Caco-2 (cell line): ENCODE measurements around the gene MC1R. TPM values are rescaled to one million over a fixed set of nuclear protein-coding genes. Genes with fewer than 3 reads are reported as not detected.
"Not testable (repeated sequence)": the region's sequence is repeated elsewhere in the genome, so short reads cannot be mapped to it uniquely, and the experiment has no call there.

ENCODE experiments used
- BruUV-seq: library from RNA; stranded (reverse); fragments of 400-500 nt; replicated peaks from 2 replicates; lab custom pipeline; 2021; lab: Mats Ljungman, UMichigan
- CTCF ChIA-PET: fragments of 300-600 bp; sonication (Branson Sonifier 250); formaldehyde crosslinking; loops from one replicate; lab custom pipeline; 2022; ENCODE audit warnings: antibody characterized with exemption; lab: Charles Lee
- POLR2A ChIA-PET: fragments of 300-600 bp; sonication (Branson Sonifier 250); formaldehyde crosslinking; loops from one replicate; lab custom pipeline; 2022; ENCODE audit warnings: antibody characterized with exemption; lab: Charles Lee
- DNase-seq, 2 experiments: peaks; one replicate each; pipeline versions ENCODE4 v3.0.0 to v3.0.0-alpha.2; 2020 to 2022
- H3K27me3 ChIP-seq: replicated peaks from 2 replicates; pipeline ENCODE4 v1.6.0; 2011; ENCODE audit warnings: low read length; ENCODE audit not compliant: control insufficient read depth, insufficient read depth
- H3K36me3 ChIP-seq: 2 replicates; pipeline ENCODE4 v1.5.1; 2011; ENCODE audit warnings: low read length; ENCODE audit not compliant: control insufficient read depth, insufficient read depth
- H3K4me1 ChIP-seq: fragments of 250-450 bp; sonication (Bioruptor Pico); 2 replicates; pipeline ENCODE4 v1.5.1; 2020; ENCODE audit warnings: mild to moderate bottlenecking
- H3K4me3 ChIP-seq: 2 replicates; pipeline ENCODE4 v1.5.1; 2011; ENCODE audit warnings: low read depth, mild to moderate bottlenecking, control low read depth, low read length
- H3K9me3 ChIP-seq: fragments of 250-450 bp; sonication (Bioruptor Pico); 2 replicates; pipeline ENCODE4 v1.5.1; 2020; ENCODE audit warnings: mild to moderate bottlenecking, moderate library complexity
- H3K27ac Mint-ChIP-seq: one replicate; pipeline ENCODE4 v1.8.0; 2022; ENCODE audit warnings: mixed read lengths; ENCODE audit not compliant: unreplicated experiment
- H3K27me3 Mint-ChIP-seq: one replicate; pipeline ENCODE4 v1.8.0; 2022; ENCODE audit warnings: mixed read lengths; ENCODE audit not compliant: insufficient read depth, unreplicated experiment
- H3K36me3 Mint-ChIP-seq: one replicate; pipeline ENCODE4 v1.8.0; 2022; ENCODE audit warnings: mild to moderate bottlenecking, mixed read lengths; ENCODE audit not compliant: insufficient read depth, unreplicated experiment
- H3K4me1 Mint-ChIP-seq: one replicate; pipeline ENCODE4 v1.8.0; 2022; ENCODE audit warnings: low read depth, mixed read lengths; ENCODE audit not compliant: unreplicated experiment
- H3K4me3 Mint-ChIP-seq: one replicate; pipeline ENCODE4 v1.8.0; 2022; ENCODE audit warnings: mild to moderate bottlenecking, moderate library complexity, mixed read lengths; ENCODE audit not compliant: unreplicated experiment
- H3K9me3 Mint-ChIP-seq: one replicate; pipeline ENCODE4 v1.8.0; 2022; ENCODE audit warnings: mixed read lengths; ENCODE audit not compliant: unreplicated experiment
- intact Hi-C: fragments of 100-400 bp; cut with micrococcal nuclease; formaldehyde crosslinking; loops from one replicate; pipeline ENCODE4 v1.10.0; 2022; ENCODE audit not compliant: unreplicated experiment
- total RNA-seq: library from RNA; stranded (reverse); gene quantifications from 2 replicates; pipeline ENCODE4 v1.2.3, GENCODE V29; 2022
- TF ChIP-seq, protein P1 (sequence below), 2 experiments: fragments of 200-600 bp in 1 of 2; IDR thresholded peaks; 1 replicate in 1 of 2; 2 replicates in 1 of 2; pipeline versions ENCODE4 v1.5.1 to v1.8.0; 2011 to 2022; ENCODE audit warnings: antibody characterized with exemption in 1 of 2, control low read depth in 1 of 2, inconsistent platforms in 1 of 2, low read depth in 1 of 2, low read length in 1 of 2, mild to moderate bottlenecking in 1 of 2, moderate library complexity in 1 of 2; ENCODE audit not compliant: insufficient read depth in 1 of 2, severe bottlenecking in 1 of 2, unreplicated experiment in 1 of 2

MC1R gene
- total RNA-seq, 1 experiment from 2014 or later: 6.5 TPM

- BruUV-seq: no TSS peak
- Mint-ChIP-seq H3K4me3 (no peak overlapping the region), H3K36me3 (peaks cover 23% of the 10 kb centered on the region), H3K9me3 (no peaks in the 10 kb centered on the region), H3K4me1 (peaks cover 15% of the 10 kb centered on the region), H3K27me3 (no peaks in the 10 kb centered on the region), H3K27ac (no peak overlapping the region)
- POLR2A ChIA-PET: interaction anchor here (1.3 kb wide), 1 partner anchor 12 kb away, joined by 4 read pairs; no protein-coding TSS in a partner anchor
- Histone ChIP-seq H3K4me3 (no peak overlapping the region), H3K4me1 (peaks cover 5% of the 10 kb centered on the region), H3K27me3 (no peaks in the 10 kb centered on the region), H3K36me3 (no peaks in the 10 kb centered on the region), H3K9me3 (no peaks in the 10 kb centered on the region)
- intact Hi-C loops: no loop called here
- CTCF ChIA-PET: no interaction called here
- TF ChIP-seq, protein P1, sequence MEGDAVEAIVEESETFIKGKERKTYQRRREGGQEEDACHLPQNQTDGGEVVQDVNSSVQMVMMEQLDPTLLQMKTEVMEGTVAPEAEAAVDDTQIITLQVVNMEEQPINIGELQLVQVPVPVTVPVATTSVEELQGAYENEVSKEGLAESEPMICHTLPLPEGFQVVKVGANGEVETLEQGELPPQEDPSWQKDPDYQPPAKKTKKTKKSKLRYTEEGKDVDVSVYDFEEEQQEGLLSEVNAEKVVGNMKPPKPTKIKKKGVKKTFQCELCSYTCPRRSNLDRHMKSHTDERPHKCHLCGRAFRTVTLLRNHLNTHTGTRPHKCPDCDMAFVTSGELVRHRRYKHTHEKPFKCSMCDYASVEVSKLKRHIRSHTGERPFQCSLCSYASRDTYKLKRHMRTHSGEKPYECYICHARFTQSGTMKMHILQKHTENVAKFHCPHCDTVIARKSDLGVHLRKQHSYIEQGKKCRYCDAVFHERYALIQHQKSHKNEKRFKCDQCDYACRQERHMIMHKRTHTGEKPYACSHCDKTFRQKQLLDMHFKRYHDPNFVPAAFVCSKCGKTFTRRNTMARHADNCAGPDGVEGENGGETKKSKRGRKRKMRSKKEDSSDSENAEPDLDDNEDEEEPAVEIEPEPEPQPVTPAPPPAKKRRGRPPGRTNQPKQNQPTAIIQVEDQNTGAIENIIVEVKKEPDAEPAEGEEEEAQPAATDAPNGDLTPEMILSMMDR (IDR thresholded peaks at IDR 0.05; ENCODE audit: insufficient read depth in 1 of 2, low read depth in 1 of 2, low read length in 1 of 2, severe bottlenecking in 1 of 2, unreplicated experiment in 1 of 2): no peak
- no peak for DNase-seq
Measured at GRCh38 chr16:89934611-89935553, 16.2 kb downstream of the MC1R start.

- H3K27ac Mint-ChIP-seq, H3K4me1 ChIP-seq, H3K4me3 ChIP-seq, H3K36me3 ChIP-seq, BruUV-seq, DNase-seq, H3K27me3 ChIP-seq, H3K9me3 ChIP-seq, H3K27me3 Mint-ChIP-seq, H3K4me3 Mint-ChIP-seq, intact Hi-C loops, CTCF ChIA-PET, H3K9me3 Mint-ChIP-seq: not testable (repeated sequence)
- Mint-ChIP-seq H3K4me1 (peaks cover 15% of the 10 kb centered on the region), H3K36me3 (peaks cover 23% of the 10 kb centered on the region)
- POLR2A ChIA-PET: interaction anchor here (1.3 kb wide), 1 partner anchor 13 kb away, joined by 4 read pairs; no protein-coding TSS in a partner anchor
Measured at GRCh38 chr16:89935620-89936019, 17.0 kb downstream of the MC1R start.

GRCh38 chr16:89936034-89936433, 17.4 kb downstream of the MC1R start:
- peaks cover 5% of the 10 kb centered on the region for H3K4me1 ChIP-seq
- intact Hi-C loops: no loop called here
- Mint-ChIP-seq H3K4me3 (no peak overlapping the region), H3K9me3 (no peaks in the 10 kb centered on the region), H3K4me1 (peaks cover 15% of the 10 kb centered on the region), H3K27me3 (no peaks in the 10 kb centered on the region), H3K36me3 (peaks cover 23% of the 10 kb centered on the region), H3K27ac (no peak overlapping the region)
- H3K27me3 ChIP-seq: no peaks in the 10 kb centered on the region
- no peak overlapping the region for H3K4me3 ChIP-seq
- POLR2A ChIA-PET: interaction anchor here (1.3 kb wide), 1 partner anchor 13 kb away, joined by 4 read pairs; no protein-coding TSS in a partner anchor
- no peak for DNase-seq
- H3K9me3 ChIP-seq: no peaks in the 10 kb centered on the region
- no peaks in the 10 kb centered on the region for H3K36me3 ChIP-seq
- TF ChIP-seq, protein P1 (IDR thresholded peaks at IDR 0.05; ENCODE audit: insufficient read depth in 1 of 2, low read depth in 1 of 2, low read length in 1 of 2, severe bottlenecking in 1 of 2, unreplicated experiment in 1 of 2): no peak
- BruUV-seq: no TSS peak
- CTCF ChIA-PET: no interaction called here
